Astrocyte (in vitro differentiated cells and primary cell): ENCODE results near the gene CRISPLD2.

Experiments used
- EZH2 ChIP-seq: IDR thresholded peaks from 2 replicates; pipeline ENCODE4 v1.6.1; 2012; ENCODE audit warnings: mild to moderate bottlenecking, low read length, inconsistent platforms; ENCODE audit not compliant: insufficient read depth
- TF ChIP-seq, protein P1 (sequence below): IDR thresholded peaks from 2 replicates; pipeline ENCODE4 v1.5.1; 2011; ENCODE audit warnings: low read depth, mild to moderate bottlenecking, inconsistent platforms, low read length, moderate library complexity; ENCODE audit not compliant: insufficient read depth

DNA sequence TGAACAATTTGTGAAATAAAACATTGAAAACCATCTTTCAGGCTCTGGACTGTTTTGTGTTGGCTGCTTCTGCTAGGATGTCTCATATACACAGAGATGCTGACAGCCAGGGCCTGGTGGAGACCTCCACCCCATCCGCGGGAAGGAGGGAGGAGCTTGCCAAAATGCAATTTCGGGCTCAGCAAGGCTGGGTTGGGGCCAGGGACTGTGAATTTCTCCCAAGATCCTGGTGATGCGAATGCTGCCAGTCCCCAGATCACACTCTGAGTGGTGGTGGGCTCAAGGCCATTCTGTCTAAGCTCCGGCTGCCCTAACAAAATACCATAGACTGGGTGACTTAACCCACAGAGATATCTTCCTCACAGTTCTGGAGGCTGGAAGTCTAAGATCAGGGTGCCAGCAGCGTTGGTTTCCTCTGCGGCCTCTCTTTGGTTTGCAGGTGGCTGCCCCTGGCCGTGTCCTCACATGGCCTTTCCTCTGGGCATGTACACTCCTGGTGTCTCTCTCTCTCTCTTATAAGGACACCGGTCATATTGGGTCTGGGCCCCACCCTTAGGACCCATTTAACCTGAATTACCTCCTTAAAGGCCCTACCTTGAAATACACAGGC, 89.8 kb downstream of the CRISPLD2 start:
- TF ChIP-seq, protein P1, sequence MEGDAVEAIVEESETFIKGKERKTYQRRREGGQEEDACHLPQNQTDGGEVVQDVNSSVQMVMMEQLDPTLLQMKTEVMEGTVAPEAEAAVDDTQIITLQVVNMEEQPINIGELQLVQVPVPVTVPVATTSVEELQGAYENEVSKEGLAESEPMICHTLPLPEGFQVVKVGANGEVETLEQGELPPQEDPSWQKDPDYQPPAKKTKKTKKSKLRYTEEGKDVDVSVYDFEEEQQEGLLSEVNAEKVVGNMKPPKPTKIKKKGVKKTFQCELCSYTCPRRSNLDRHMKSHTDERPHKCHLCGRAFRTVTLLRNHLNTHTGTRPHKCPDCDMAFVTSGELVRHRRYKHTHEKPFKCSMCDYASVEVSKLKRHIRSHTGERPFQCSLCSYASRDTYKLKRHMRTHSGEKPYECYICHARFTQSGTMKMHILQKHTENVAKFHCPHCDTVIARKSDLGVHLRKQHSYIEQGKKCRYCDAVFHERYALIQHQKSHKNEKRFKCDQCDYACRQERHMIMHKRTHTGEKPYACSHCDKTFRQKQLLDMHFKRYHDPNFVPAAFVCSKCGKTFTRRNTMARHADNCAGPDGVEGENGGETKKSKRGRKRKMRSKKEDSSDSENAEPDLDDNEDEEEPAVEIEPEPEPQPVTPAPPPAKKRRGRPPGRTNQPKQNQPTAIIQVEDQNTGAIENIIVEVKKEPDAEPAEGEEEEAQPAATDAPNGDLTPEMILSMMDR, result no peak
- TF ChIP-seq EZH2, result no peak
